Midbrain (tissue), 1 donor: ENCODE data around the gene FAM219B.
A peak's percentile ranks its signal among the peaks of the same experiment; 100 is the strongest.
"Not testable (repeated sequence)": the region's sequence is repeated elsewhere in the genome, so short reads cannot be mapped to it uniquely, and the experiment has no call there.

Experiments
- DNase-seq: peaks from one replicate; lab custom pipeline; 2025; lab: John Stamatoyannopoulos, UW

Gene FAM219B, protein sequence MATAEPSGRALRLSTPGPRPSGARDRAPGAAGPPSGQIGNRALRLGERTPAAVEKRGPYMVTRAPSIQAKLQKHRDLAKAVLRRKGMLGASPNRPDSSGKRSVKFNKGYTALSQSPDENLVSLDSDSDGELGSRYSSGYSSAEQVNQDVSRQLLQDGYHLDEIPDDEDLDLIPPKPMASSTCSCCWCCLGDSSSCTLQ

DNA sequence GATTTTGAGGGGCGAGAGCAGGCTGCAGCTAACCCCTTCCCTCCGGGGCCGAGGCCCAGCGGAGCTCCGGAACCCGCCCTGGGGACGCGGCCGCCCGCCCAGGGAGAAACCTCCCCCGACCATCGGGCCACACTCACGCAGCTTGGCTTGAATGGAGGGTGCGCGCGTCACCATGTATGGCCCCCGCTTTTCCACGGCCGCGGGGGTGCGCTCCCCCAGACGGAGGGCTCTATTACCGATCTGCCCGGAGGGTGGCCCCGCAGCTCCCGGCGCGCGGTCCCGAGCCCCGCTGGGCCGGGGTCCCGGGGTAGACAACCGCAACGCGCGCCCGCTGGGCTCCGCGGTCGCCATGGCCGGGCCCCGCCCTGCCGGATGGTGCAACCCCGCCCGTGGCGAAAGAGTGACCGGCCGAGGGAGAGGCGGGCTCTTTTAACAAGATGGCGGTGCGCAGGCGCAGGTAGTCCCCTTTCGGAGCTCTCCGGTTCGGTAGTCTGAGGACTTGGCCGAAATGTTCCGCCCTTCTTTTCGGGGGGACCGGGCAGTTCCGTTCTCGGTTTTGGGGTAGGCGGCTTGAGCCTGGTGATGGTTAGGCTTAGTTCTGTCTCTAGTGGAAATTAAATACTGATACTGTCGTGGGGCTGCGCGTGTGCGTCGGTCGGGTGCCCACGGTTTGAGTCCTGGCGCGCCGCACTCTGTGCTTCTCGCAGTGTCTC, at the start of gene FAM219B:
Gene FAM219B (minus strand): TSS at position 402 of the 713 bp plus-strand sequence. CDS start 51 bp downstream, at position 351.
- peak; percentile 92 for DNase-seq

DNA sequence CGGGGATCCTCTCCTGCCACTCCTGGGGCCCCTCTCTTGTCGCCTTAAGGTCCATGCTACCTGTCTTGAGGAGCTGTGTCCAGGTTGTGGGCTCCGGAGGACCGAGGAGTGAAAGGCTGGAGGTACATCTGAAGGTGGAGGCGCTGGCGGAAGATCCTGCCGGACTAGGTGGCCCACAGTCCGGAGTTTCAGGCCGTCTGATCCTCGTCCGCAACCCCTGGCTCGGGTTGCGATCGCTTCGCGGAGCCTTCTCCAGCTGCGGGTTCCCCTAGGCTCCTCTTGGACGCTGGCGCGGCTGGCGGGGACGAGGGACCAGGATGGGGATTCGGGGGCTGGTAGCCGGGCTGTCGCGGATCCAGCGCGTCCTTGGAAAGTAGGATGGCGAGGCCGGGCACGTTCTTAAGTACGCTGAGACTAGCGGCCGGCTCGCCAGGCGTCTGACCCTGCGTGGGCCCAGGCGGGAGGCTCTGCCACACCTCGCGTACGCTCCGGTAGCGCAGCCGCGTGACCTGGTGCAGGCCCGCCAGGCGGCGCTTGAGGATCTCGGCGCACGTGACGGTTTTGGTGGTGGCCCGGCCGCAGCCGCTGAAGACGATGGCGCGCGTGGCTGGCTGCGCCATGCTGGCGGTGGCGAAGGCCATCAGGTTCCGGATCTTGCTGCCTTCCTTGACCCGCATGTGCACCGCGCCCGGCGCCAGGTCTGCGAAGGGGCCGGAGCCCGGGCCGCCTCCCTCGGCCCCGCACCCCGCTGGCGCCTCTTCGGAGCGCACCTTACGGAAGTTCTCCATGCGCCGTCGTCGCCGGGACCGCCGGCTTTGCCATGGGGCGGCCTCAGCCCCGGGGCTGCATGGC, 49.4 kb upstream of the FAM219B start:
- peak; percentile 68 for DNase-seq

DNA sequence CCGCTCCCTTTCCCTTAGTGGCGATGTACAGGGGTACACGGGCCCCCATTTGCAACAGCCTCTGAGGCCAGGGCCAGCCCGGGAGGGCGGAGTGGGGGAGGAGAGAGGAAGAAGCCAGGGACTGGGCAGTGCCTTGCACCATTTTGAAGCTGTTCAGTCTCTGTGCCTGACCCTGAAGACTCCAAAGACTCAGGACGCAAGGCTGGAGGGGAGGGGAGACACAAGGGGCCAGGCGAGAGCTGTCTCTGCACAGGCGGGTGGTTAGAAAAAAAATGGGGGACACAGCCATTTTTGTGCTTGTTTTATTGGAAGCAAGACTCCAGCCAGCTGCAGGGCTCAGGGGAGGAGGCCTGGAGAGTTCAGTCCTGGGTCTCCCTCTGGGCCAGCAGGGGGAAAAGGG, 48.4 kb upstream of the FAM219B start:
- DNase-seq = no peak

DNA sequence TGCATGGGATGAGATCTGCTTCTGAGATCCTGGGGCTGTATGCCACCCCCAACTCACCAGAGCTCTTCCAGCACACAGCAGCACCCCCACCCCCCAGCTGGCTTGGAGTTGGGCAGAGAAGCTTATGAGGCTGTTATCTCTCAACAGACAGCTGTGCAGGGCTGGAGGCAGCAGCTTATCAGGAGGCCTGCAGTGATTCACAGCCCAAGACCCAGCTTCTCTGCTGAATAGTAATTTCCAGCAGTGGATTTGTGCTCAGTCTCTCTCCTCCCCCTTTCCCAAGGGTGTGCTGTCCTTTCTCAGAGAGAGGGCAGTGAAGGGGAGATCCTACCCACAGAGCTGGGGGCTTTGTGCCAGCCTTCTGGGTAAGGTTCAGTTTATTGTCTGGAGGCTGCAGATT, 47.9 kb upstream of the FAM219B start:
- no peak for DNase-seq

DNA sequence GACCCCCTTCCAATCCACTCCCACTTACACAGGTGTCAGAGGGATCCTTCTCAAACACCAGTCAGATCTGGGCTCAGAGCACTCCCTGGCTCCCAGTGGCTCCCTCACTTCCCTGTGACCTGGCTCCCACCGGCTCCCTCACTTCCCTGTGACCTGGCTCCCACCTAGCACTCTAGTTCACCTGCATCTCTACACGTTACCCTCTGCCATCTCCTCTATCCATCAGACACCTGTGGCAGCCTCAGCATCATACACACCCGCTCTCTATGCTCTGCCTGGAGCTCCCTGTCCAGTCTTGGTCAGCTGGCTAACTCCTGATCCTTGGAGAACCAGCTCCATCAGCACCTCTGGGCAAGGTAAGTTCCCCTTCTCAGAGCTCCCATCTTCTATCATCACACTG, 44.4 kb upstream of the FAM219B start:
- DNase-seq = no peak

DNA sequence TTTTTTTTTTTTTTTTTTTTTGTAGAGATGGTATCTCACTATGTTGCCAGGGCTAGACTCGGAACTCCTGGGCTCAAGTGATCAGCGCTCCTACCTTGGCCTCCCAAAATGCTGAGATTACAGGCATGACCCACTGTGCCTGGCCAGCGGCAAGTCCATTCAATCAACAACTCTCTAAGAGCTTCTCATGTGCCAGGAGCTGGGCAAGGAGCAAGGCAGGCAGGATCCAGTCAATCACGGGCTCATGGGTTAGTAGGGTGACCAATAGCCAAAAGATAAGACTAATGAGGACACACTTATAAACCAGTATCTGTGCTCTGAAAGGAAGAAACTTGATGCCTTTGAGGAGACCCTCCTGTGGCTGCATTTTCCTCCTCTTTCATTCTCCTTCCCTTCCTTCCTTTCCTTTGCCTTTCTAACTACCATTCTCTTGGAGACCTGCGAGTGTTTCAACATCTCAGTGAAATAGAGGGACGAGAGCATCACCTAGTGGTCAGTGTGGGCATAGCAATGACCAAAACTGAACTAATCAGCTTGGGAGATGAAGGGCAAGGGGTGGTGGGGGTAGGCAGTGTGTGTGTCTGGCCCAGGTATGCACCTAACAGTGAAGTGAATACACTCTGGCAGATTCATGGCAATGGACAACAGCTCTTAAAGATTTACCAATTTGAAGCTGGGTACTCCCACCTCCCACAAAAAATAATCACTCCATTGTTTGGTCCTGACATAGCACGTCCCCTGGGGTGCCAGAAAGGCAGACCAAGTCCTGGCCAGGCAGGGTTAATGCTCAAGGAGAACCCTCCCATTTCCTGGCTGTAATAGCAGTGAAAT, 43.6 kb upstream of the FAM219B start:
- DNase-seq = peak; percentile 88

DNA sequence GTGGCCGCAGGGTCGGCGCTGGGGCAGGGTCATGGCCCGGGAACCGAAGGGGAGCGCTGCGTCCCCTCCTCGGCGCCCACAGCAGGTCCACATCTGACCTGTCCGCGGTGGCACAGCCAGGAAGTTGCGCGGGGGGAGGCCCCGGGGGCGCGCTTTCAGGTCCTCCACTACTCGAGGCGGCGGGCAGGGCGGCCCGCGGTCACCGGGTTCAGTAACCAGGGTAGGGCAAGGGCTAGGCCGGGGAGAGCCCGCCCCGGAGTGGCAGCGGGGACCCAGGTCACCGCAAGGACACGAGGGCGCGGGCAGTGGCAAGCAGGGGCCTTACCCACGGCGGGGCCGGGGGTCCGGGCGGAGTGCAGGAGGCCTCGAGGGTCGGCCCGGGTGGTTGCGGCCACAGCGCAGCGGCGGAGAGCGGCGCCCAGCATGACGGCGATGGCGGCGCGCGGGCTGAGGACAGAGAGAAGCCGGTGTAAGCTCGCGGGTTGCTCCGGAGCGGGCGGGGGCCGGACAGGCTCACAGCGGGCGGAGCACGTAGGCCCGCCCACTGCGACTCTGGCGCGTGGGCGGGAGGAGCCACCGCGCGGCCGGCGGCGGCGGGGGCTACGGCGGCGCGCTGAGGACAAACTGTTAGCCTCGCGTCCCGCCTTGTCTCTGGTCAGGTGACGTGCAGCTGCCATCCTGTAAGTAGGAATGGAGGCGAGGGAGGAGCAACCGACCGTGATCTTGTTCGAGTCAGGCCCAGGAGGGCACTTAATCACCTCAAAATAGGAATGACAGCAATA, 31.1 kb upstream of the FAM219B start, which contains the start of gene COX5A:
Gene COX5A (minus strand): TSS at position 484 of the 782 bp plus-strand sequence. CDS start 59 bp downstream, at position 425.
- peak; percentile 93 for DNase-seq

DNA sequence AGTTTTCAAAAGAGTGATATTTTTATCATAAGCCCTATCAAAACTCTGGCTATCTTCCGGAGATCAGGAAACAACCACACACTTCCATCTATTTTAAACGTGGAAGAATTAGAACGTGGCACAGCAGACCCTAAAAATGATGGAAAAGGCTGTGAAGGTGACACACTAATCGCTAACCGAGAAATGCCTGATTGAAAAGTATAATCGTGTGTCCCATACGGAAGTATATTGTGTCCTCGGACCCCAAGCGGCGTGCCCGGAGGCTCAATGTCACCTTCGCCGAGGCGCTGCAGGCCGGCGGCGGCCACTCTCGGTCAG, 30.6 kb upstream of the FAM219B start:
- DNase-seq = no peak

DNA sequence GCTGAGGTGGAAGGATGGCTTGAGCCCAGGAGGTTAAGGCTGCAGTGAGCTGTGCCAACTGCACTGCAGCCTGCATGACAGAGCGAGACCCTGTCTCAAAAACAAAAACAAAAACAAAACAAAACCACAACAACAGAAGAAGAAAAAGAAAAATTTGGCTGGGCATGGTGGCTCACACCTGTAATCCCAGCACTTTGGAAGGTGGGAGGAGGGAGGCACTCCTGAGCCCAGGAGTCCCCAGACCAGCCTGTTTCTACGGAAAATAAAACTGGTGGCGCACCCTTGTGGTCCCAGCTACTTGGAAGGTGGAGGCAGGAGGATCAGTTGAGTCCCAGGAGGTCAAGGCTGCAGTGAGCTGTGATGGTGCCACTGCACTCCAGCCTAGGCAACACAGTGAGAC, 28.5 kb upstream of the FAM219B start:
- not testable (repeated sequence) for DNase-seq

DNA sequence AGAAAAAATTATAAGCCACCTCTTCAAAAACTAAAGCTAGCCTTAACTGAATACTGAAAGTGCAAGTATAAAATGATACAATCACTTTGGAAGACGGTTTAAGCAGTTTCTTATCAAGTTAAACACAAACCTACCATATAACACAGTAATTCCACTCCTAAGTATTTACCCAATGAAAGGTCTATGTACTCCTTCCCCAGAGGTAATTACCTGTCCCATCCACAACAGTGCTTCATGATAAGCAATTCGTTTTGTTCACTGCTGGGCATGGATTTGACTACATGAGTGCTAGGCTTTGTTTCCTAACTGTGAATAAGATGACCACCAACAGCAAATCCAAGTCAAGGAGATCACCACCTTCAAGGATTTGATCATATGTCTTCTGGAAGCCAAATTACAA, 26.9 kb upstream of the FAM219B start:
- DNase-seq = no peak

DNA sequence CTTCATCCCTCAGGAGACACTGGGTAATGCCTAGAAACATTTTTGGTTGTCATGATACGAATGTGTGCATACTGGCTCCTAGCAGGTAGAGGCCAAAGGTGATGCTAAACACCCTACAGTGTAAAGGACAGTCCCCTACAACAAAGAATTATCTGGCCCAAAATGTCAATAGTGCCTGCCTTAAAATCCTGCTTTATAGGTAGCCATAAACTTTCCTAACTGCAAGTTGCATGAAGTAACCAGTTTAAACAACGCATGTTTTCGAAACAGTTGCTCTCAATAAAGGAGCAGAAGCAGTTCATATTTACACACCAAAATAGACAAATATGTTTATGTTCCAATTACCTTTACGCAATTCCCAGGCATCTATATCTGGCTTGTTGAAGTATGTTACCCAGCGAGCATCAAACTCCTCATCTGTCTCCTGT, 22.1 kb upstream of the FAM219B start:
- DNase-seq = no peak

DNA sequence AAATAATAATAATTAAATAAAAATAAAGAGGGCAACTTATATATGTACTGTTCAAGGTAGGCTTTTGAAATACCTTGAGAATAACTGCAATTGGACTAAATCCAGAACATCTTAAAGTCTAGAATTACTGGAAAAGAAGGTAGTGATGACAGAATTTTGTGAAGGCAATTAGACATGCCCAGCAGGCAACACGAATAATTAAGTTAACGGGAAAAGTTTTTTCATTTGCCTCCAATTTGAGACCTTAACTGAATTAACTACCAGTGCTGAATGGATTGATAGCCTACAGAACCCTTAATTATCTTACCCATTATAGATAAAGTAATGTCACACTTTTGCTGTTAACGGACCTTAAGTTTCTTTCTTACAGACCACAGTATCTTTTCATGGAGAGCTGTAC, 17.9 kb upstream of the FAM219B start:
- DNase-seq = no peak

DNA sequence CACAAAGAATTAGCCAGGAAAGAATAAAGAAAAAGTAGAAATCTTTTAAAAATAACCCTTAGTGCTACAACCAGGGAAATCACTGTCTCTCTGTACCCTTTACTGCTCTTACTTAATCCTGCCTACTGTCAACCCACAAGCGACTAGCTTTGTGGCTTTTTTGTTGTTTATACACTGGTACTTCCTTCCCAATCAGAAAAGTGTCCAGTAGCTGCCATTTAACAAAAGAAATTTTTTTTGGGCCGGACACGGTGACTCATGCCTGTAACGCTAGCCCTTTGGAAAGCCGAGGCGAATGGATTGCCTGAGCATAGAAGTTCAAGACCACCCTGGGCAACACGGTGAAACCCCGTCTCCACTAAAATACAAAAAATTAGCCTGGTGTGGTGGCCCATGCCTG, 13.8 kb upstream of the FAM219B start:
- DNase-seq = no peak

DNA sequence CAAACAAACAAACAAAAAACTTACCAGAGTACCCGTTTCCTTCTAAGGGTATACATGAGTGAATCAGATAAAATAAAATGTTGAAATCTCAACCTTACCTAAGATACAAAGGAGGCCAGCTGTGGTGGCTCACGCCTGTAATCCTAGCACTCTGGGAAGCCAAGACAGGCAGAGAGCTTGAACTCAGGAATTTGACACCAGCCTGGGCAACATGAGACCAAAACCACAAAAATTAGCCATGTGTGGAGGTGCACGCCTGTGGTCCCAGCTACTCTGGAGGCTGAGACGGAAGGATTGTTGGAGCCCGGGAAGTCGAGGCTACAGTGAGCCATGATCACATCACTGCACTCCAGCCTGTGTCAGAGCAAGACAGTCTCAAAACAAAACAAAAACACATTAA, 11.0 kb upstream of the FAM219B start:
- DNase-seq = no peak

DNA sequence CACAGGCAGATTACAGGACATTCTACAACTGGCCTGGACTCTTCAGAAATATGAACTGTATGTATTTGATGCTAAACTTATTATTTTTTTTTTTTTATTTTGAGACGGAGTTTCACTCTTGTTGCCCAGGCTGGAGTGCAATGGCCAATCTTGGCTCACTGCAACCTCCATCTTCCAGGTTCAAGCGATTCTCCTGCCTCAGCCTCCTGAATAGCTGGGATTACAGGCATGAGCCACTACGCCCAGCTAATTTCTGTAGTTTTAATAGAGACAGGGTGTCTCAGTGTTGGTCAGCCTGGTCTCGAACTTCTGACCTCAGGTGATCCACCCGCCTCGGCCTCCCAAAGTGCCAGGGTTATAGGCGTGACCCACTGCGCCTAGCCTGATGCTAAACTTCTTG, 7.1 kb upstream of the FAM219B start:
- DNase-seq = not testable (repeated sequence)

DNA sequence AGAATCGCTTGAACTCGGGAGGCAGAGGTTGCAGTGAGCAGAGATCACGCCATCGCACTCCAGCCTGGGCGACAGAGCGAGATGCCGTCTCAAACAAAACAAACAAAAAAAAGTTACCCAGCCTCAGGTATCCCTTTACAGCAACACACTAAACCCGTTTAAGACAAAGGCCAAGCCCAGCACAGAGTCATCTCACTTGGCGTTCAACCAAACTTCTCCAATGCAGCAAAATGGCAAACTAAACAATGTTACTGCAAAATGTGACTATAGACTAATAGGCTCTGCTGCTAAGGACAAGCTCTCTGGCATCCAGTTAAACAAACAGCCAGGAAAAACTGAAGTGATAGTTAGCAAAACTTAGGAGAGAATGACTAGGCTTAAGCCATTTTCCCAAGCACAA, 6.4 kb upstream of the FAM219B start:
- no peak for DNase-seq

DNA sequence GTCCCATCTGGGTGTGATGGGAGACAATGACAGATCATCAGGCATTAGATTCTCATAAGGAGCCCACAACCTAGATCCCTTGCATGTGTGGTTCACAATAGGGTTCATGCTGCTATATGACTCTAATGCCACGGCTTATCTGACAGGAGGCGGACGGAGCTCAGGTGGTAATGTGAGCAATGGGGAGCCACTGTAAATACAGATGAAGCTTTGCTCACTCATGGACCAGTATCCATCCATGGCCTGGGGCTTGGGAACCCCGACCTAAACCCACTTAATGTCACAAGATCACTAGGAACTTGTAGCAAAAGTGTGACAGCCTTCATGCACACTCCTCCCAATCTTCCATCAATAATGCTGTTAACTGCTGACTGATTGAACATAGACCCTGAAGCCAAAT, 2.0 kb upstream of the FAM219B start:
- DNase-seq = no peak

DNA sequence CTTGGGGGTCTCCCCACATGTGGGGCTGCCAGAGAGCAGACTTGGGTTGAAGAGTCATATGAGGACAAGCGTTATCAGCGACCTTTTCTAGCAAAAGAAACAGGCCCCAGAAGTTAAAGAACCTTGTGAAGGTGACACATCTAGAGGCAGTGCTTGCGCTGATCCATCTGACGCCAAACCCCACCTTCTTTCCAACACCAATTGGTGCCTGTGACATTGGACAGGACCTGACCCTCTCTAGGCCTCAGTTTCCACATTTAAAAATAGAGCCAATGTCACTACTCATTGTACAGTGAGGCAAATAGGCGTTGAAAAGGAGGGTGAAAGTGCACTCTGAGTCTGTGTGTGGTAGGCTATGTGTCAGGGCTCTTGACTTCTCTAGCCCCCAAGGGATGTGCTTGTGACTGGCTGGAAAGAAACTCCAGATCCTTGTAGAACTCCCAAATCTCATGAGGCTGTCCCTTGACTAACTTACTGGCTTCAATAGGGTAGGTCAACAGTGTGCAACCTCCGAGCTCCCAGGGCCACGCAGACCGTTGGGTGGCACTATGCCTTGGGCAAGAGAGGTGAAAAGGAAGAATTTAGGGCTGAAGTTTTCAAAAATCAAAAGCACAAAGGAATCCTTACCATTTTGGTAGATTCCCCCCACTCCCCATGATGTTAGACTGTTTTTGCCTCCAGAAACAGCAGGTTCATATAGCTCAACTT, 666 bp upstream of the FAM219B start:
- DNase-seq = peak; percentile 60

DNA sequence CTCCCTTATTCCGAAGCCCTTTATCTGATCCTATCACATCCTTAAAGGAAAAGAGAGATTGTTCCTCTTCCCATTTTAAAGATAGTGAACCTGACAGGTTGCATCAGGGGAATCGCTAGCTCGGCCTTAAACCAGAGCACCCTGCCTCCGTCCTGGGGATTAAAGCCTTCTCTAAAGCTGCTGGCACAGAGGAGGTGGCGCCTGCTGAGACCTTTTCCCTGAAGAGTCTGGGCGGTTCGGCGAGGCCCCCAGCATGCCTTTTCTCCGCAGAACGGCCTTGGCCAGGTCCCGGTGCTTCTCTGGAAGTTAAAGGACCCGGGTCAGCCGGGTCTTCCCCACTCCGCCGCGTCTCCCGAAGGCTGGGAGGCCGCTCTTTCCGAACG, 593 bp downstream of the FAM219B start:
- DNase-seq = peak; percentile 67

DNA sequence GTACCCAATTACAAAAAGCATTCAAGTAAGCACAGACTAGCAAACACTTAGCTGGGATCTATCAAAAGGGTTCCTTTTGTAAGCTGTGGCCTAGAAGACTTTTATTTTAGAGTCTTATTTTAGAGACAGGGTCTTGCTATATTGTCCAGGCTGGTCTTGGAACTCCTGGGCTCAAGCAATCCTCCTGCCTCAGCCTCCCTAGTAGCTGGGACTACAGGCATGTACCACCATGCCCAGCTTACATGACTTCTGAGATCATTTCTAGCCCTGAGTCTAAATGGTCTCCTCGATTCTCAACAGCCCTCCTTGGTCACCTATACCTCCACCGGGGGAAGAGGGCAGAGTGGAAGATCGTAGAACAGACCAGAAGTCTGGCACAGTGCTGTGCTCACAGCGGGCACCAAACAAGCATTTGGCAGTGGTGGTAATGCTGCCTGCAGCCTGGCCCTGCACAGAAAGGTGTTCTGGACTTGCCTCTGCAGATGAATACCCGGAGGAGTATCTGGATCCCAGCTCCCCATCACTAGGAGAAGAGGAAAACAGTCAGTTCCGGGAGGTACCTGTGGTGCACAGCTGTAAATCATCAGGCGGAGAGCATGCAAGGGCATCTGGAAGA, 2.4 kb downstream of the FAM219B start:
- no peak for DNase-seq
